GM11168 (cell line): ENCODE measurements around the gene FKBP1A.

Experiments
- in situ Hi-C: fragments of 300-500 bp; cut with MboI; formaldehyde crosslinking; loops from one replicate; pipeline ENCODE4 v1.12.0; 2022; ENCODE audit warnings: low sequenced_read_pairs; ENCODE audit not compliant: unreplicated experiment

FKBP1A gene

GRCh38 chr20:1335961-1336698 is 56.7 kb downstream of the FKBP1A start:
- in situ Hi-C loops = no loop called here

GRCh38 chr20:1334761-1335160 is 58.1 kb downstream of the FKBP1A start:
- in situ Hi-C loops = no loop called here

GRCh38 chr20:1334370-1334731 is 58.5 kb downstream of the FKBP1A start:
- in situ Hi-C loops = no loop called here

GRCh38 chr20:1333462-1334369 is 59.1 kb downstream of the FKBP1A start:
- in situ Hi-C loops = no loop called here

GRCh38 chr20:1332749-1333300 is 60.0 kb downstream of the FKBP1A start:
- in situ Hi-C loops = no loop called here

GRCh38 chr20:1331801-1332453 is 60.9 kb downstream of the FKBP1A start:
- in situ Hi-C loops = no loop called here

- in situ Hi-C loops = no loop called here
These were observed 61.8 kb downstream of the FKBP1A start for GRCh38 chr20:1331101-1331500.

- in situ Hi-C loops = no loop called here
These were observed 62.6 kb downstream of the FKBP1A start for GRCh38 chr20:1330075-1330830.

- in situ Hi-C loops = no loop called here
These were observed 64.0 kb downstream of the FKBP1A start, which contains the start of gene SDCBP2 for GRCh38 chr20:1328680-1329330. Gene SDCBP2 (minus strand): TSS chr20:1329139. CDS start chr20:1320416, 8,723 bp downstream.

GRCh38 chr20:1327827-1328679 is 64.8 kb downstream of the FKBP1A start:
- in situ Hi-C loops = no loop called here

- in situ Hi-C loops = no loop called here
These were observed 65.6 kb downstream of the FKBP1A start for GRCh38 chr20:1327241-1327653.

GRCh38 chr20:1326031-1326930 is 66.6 kb downstream of the FKBP1A start:
- in situ Hi-C loops = no loop called here

- in situ Hi-C loops = no loop called here
These were observed 67.5 kb downstream of the FKBP1A start for GRCh38 chr20:1325173-1326030.

GRCh38 chr20:1324598-1325172 is 68.2 kb downstream of the FKBP1A start:
- in situ Hi-C loops = no loop called here

GRCh38 chr20:1323830-1324597 is 68.8 kb downstream of the FKBP1A start:
- in situ Hi-C loops = no loop called here
